Activated T-cell treated with anti-CD3 and anti-CD28 coated beads for 4 hours (primary cell): ENCODE measurements around the gene AAMP.
"Not testable (repeated sequence)": the region's sequence is repeated elsewhere in the genome, so short reads cannot be mapped to it uniquely, and the experiment has no call there.

Experiments used
- DNase-seq: peaks from one replicate; pipeline ENCODE4 v3.0.0-alpha.2; 2020

The AAMP gene

DNA sequence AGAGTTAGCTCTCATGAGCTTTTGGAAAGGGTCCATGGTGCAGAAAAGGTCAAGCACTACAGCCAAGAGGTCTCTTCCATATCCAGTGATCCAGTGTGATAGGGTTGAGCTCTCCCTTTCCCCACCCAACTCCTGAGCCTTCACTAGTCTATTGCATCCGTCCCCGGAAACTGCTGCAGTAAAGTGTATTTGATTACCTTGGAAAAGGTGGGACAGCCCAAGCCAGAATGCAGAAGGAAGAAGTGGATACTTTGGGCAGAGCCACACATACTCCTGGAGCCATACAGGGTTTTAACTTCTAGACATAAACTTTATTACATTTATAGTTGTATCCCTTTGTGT lies 3.9 kb upstream of the AAMP start:
- DNase-seq: no peak

DNA sequence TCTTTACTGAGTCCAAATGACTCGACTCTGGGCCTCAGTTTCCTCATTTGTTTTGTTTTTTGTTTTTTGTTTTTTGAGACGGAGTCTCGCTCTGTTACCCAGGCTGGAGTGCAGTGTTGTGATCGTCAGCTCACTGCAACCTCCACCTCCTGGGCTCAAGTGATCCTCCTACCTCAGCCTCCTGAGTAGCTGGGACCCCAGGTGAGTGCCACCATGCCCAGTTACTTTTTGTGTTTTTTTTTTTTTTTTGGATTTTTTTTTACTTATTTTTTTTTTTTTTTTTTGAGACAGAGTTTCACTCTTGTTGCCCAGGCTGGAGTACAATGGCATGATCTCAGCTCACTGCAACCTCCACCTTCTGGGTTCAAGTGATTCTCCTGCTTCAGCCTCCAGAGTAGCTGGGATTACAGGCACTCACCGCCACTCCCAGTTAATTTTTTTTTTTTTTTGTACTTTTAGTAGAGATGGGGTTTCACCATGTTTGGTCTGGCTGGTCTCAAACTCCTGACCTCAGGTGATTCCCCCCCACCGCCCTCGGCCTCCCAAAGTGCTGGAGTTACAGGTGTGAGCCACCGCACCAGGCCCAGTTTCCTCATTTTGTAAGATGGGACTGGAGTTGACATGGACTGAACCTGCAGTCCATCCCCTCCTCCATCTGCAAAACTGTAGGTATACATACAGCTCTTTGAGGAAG lies 3.4 kb upstream of the AAMP start:
- not testable (repeated sequence) for DNase-seq

DNA sequence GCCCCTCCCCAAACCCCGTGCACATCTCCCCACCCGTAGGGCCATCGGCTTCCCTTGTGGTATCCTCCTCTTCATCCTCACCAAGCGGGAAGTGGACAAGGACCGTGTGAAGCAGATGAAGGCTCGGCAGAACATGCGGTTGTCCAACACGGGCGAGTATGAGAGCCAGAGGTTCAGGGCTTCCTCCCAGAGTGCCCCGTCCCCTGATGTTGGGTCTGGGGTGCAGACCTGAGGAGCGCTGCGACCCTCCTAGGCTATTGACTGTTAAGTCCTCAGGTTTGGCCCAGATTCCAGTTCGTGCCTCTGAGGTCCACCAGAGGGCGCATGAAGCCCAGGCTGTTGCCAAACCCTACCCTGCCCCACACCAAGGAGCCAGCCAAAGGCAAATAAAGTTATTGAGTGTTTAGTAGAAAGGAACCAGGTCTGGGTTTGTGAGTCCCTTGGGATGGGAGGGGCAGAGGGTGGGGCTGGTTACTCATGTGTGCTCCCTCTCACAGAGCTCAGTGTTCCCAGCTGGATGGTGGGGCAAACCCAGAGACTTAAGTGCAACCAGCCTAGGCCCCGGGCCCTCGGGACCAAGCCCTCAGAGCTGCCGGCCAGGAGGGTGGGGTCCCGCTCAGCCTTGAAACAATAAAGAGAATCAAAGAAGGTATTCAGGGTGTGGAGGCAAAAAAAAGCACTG lies 2.7 kb upstream of the AAMP start:
- DNase-seq: peak; percentile 74

DNA sequence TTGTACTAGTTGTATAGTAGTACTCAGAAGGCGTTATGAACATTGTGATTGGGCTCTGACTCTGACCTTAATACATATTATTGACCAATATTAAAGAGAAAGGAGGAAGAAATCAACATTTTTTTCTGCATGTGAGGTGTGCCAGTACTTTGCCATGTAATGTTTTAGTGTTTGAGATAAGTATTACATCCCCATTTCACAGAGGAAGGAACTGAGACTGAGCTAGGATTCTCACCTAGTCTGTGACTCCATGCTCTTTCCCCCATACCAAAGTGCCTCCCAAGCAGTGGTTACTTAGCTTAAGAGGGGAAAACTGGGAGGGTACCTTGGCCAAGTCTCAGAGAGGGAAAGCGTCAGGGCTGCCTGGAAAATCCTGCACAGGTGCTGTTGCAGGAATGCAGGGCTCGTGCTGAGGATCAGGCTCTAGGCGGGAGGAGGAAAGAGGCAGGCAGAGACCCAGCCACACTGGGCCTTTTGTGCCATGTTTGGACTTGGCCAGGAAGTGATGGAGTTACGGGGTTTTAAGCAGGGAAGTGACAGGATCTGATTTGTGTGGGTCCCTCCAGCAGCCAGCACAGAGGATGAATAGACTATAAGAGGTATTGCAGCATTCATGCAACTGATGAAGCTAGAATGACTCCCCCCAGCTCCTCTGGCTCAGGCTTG lies 2.1 kb upstream of the AAMP start:
- DNase-seq: no peak

DNA sequence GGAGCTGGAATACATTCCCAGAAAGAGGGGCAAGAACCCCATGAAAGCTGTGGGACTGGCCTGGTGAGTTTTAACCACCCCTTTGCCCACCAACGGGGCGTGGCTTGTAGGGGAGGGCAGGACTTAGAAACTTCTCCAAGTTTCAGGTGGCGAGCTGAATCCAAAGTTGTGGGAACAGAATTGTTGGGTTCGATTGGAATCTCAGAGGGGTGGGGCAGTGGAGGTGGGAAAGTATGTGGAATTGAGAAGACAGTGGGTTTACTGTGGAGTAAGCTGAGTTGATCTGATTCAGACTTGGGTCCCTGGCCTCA lies 1.5 kb upstream of the AAMP start:
- DNase-seq: no peak

DNA sequence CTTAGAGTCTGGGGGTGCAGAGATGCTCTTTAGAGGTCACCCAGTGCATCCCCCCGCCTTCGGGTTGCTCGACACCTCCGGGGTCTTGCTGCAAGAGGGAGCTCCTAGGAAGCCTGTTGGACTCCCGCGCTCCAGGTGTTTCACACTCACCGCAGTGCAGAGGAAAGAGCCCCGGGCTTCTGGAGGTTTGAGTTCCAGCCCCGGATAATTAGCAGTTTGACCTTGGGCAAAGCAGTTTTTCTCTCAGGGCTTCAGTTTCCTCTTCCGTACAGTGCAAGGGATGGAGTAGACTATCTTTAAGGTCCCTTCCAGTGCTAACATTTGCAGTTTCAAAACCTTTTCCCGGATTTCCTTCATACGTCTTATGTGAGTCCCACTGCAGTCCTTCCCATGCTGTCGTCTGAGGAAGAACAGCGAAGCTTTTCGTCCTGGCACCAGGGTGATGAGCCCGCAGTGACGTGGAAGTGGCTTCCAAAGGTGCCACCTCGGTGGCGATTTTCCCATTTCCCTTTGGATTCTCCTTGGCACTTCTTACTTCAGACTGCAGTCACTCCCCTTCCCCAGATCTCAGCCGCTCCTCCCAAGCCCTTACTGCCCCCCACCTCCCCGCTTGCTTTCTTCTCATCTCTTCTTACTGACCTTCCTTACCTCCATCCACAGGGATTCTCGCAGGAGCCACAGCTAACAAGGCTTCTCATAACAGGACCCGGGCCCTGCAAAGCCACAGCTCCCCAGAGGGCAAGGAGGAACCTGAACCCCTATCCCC lies 967 bp upstream of the AAMP start:
- no peak for DNase-seq

DNA sequence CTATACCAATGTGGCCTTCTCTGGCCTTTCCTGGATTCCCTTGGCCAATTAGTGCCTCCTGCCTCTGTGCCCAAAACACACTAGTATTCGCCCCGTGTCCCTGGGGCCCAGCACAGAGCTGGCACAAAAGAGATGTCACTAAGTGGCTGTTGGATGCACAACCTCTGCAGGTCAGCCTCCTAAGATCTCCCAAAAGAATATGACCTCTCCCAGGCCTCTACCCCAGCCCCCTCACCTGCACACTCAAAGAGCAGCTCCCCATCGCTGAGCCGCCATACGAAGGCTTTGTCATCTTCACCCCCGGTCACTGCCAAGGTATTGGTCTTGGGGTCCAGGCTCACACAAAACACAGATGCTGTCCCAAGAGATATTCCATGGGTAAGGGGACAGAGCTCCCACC lies 2.7 kb downstream of the AAMP start:
- DNase-seq: no peak

DNA sequence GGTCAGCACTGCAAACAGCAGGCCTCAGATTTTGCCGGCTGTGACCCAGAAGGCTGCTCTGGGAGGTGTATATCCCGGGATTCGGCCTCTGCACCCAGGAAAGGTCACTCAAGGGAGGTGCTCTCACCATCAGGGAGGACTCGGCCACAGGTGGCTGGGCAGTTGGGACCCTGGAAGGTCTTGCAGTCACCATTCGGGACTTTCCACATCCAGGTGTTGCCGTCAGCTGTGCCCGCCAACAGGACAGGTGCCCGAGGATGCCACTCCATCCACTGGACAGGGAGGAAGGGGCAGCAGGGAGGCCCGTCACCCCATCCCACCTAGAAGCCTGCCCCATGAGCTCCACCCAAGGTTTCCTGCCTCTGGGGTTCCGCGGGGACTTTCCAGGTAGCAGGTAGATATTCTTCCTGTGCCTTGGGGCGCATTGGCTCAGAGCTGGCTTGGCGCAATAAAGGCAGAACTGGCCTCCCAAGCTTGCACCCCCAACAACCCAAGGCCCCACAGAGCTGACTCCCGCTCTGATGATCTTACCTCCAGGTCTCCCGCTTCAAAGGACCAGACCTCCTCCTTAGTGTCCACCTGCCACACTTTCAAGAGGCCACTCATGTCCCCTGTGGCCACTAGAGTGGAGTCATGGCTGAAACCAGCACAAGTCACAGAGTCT lies 3.5 kb downstream of the AAMP start:
- DNase-seq: no peak

- no peak for DNase-seq
Measured at GRCh38 chr2:218265626-218266025, 4.3 kb downstream of the AAMP start.

- no peak for DNase-seq
Measured at GRCh38 chr2:218264773-218265561, 5.0 kb downstream of the AAMP start.

DNA sequence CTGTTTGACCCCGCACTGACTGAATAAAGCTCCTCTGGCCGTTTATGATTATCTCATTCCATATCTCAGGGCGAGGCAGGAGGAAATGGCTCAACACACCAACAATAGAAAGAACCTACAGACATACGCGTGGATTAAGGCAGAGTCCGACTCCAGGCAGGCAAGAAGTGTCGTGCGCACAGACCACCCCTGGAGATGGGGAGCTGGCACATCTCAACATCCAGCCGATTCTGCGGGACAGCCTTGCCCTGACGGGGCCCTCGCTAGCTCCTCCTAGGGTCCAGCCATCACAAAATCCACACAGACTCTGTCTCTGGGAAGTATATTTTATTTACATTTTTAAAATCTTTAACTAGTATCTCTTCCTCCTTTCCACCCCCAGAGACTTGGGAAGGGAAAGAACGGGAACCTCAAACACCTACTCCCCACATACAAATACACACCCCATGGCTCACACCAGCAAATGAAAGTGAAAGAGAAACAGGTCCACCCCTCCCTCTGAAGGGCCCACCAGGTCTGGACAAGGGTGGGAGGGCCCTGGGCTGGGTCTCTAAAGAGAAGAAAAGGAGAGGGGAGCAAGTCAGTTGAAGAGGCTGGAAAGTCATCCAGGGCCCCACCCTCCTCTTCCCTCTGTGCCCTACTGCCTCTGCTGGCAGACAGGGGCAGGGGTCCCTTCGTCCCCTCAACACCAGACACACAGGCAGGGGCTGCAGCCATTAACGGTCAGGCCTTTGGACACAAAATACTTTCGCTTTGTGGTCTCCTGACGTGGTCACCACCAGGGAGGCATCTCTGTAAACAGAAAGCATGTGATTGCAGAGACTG lies 5.9 kb downstream of the AAMP start:
- no peak for DNase-seq

GRCh38 chr2:218262631-218263586 lies 7.0 kb downstream of the AAMP start:
- DNase-seq: no peak

DNA sequence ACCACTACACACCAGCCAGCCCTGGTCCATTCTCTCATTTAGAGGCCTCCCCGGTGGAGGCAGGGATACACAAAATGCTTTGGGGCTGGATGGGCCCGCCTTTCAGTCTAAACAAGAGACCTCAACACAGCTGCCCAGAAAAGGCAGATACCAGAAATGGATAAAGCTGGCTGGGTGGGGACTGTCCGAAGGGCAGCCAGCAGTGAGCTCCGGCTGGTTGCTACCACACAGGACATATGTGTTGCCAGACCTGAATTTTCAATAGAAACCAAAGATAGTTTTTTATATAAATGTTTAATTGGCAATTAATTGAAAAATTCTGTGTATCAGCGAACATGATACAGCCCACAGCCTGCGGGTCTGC lies 7.7 kb downstream of the AAMP start:
- no peak for DNase-seq

- no peak for DNase-seq
Measured at GRCh38 chr2:218261423-218262236, 8.3 kb downstream of the AAMP start.

DNA sequence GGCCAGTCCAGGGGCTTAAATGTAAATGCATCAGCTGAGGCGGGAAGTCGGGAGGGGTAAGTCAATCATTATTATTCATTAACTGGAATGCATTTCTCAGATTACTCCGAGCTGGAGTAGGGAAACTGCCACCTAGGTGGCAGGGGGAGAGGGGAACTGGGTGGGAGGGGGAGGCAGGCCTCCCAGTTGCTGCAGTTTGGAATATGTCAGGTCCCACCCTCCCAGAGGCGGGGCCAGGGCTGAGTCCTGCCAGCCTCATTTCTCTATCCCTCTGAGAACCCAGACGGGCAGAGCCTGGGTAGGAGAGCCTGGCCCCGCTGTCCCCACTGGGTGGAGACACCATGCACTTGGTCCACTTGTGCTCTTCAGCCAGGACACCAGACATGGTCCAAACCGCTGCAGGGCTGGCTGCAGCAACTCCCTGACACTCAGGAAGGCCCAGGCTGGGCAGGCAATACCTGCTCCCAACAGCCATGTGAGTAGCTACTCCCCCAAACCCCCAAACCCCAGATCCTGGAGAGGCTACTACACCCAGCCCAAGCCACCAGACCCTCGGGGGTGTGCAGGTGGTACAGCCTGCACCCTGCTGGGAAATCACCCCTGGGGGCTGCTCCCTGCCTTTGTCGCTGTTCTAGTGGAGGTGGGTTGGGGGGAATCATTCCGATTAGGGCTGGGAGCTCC lies 9.1 kb downstream of the AAMP start, which contains the start of gene GPBAR1:
TSS of gene GPBAR1 (plus strand) at position 274 of the 681 bp plus-strand sequence. CDS start 1,710 bp downstream, outside the sequence.
- no peak for DNase-seq

- DNase-seq: no peak
Measured at GRCh38 chr2:218260166-218260565, 9.8 kb downstream of the AAMP start.

- DNase-seq: no peak
Measured at GRCh38 chr2:218259099-218259961, 10.6 kb downstream of the AAMP start.
